AG09309 (cell line): ENCODE data around the gene MGAT5.

Source experiments
- DNase-seq: peaks from one replicate; pipeline ENCODE4 v3.0.0-alpha.2; 2010; ENCODE audit warnings: low read depth
- H3K4me3 ChIP-seq: 2 replicates; pipeline ENCODE4 v1.5.1; 2011; ENCODE audit warnings: mild to moderate bottlenecking, low read depth, low read length, moderate library complexity; ENCODE audit not compliant: control insufficient read depth
- TF ChIP-seq, protein P1 (sequence below): IDR thresholded peaks from 2 replicates; pipeline ENCODE4 v1.5.1; 2011; ENCODE audit warnings: mild to moderate bottlenecking, low read depth, low read length, inconsistent platforms; ENCODE audit not compliant: insufficient read depth, control insufficient read depth; ENCODE audit errors: missing control alignments

The MGAT5 gene

DNA sequence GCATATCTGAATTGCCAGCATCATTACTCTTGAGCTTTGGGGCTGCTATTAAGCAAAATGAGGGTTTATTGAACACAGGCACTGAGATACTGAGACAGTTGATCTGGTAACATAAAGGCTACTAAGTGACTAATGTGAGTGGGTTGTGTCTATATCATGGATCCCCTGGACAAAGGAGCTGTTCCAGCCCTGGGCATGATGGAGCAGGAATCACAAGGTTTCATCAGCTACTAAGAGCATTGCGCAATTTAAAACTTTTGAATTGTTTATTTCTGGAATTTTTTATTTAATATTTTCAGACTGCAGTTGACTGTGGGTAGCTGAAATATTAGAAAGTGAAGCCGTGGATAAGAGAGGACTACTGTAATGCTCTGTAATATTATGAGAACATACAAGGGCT is 73.5 kb downstream of the MGAT5 start:
- H3K4me3 ChIP-seq, result no peak overlapping the region
- TF ChIP-seq, protein P1, sequence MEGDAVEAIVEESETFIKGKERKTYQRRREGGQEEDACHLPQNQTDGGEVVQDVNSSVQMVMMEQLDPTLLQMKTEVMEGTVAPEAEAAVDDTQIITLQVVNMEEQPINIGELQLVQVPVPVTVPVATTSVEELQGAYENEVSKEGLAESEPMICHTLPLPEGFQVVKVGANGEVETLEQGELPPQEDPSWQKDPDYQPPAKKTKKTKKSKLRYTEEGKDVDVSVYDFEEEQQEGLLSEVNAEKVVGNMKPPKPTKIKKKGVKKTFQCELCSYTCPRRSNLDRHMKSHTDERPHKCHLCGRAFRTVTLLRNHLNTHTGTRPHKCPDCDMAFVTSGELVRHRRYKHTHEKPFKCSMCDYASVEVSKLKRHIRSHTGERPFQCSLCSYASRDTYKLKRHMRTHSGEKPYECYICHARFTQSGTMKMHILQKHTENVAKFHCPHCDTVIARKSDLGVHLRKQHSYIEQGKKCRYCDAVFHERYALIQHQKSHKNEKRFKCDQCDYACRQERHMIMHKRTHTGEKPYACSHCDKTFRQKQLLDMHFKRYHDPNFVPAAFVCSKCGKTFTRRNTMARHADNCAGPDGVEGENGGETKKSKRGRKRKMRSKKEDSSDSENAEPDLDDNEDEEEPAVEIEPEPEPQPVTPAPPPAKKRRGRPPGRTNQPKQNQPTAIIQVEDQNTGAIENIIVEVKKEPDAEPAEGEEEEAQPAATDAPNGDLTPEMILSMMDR, result no peak
- DNase-seq, result no peak

DNA sequence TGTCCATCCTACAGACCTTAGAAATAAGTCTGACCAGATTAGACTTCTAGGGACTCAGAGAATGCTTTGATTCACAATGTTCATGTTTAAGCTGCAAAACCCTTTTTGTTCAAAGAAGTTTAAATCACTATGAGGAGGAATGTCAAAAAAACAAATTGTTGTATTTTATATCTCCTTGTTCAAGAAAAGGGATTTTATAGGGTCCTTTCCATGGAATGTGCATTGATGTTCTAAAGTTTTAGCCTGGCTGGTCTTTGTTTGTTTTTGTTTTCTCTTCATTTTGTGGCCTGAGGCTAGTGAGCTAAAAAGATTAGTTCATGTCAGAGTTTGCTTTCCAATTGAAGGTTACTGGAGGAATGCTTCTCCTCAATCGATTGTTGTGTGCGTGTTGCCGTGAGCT is 77.2 kb downstream of the MGAT5 start:
- no peak for DNase-seq
- no peak overlapping the region for H3K4me3 ChIP-seq
- TF ChIP-seq, protein P1, result no peak

DNA sequence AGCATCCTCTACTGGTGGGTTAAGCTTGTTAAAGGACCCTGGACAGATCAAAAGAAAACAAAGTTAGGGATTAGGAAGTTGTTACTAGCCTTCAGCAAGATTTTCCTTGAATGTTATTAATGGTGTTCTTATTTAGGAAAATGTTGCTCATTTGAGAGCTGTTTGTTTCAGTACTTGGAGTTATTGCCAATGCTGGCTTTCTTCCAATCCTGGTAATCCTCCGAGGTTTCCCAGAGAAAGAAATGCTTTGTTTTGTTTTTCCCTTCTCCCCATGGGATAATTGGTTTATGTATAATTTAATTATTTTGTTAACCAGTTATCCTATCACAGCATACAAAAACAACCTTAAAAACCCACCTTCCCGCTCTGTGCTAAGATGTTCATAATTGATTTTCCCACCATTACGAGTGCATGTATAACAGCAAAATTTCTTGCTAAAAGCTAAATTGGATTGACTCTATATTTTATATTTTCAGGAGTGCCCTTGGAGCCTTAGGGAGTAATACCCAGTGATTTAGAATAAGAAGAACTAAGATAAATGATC is 79.8 kb downstream of the MGAT5 start:
- H3K4me3 ChIP-seq, result no peak overlapping the region
- no peak for DNase-seq
- TF ChIP-seq, protein P1, result no peak

DNA sequence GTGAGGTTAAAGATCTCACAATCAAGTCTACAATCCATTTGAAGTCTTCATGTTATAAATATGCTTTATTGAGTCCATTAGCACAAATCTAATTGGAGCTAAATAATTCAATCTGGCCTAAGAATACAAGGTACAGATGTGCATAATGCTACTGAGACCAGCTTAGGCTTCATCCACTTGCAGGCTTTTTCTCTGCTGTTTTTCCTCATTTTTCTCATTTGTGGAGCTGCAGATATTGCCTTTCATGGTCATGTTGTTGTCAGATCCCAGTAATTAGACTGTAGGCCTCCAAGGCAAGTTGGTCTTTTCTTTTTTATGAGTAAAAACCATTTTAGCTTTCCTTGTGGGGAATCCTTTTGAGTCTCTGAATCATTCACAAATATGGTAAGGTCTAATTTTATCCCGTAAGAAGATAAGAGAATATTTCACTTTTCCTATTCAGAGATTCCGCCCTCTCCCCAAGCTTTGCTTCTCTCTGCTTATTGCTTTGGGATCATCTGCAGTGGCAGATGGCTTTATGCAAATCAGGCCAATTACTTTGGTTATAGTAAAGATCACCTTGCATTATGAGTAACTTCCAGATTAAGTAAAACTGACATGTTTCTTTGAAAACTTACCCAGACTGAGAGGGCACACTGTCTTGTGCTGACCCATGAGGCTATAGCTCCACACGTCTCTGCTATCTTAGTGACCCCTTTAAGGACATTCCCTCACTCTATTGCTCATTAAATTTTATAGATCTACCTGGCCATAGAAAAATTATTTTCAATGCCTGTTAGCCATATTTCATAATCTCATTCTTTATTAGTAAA is 80.9 kb downstream of the MGAT5 start:
- no peak for DNase-seq
- no peak overlapping the region for H3K4me3 ChIP-seq
- TF ChIP-seq, protein P1, result no peak

DNA sequence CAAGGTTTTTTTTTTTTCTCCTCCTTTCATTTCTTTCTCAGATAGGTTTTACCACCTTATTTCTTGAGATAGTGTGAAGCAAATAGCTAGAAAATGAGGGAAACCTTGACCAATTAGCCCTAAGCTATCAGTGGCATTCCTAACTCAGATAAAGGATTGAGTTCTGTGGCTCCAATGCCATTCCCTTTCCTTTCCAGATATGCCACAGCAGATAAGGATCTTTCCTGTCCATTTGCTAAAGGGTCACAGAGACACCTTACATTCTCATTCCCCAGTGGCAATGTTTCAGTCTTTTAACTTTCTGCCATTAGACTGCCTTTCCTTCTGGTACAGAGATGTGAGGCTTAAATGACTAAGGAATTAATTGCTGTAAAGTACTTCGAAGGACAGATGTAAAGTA is 81.7 kb downstream of the MGAT5 start:
- DNase-seq, result no peak
- TF ChIP-seq, protein P1, result no peak
- no peak overlapping the region for H3K4me3 ChIP-seq

DNA sequence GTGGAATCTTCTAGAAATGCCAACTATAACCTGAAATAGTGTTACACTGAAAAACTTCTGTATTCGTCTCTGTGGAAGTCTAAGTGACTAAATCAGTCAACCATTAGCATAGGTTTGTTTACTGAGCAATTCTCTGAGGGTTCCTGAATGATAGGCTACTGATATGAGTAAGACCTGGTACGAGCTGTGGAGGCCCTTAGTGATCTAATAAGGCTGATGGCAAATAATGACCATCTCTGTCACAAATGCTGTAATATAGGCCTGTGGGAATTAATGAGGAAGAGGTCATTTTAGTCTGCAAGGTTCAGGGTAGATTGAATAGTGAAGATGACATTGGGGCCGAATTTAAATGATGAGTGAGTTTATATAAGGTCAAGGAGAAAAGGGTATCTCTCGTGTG is 82.5 kb downstream of the MGAT5 start:
- no peak for DNase-seq
- no peak overlapping the region for H3K4me3 ChIP-seq
- TF ChIP-seq, protein P1, result no peak
